GM12878 (cell line): Measurements from ENCODE around the gene USP34. TPM values are rescaled to one million over a fixed set of nuclear protein-coding genes. Genes with fewer than 3 reads are reported as not detected.

ENCODE experiments used
- KDM1A ChIP-seq: fragments of 200-600 bp; sonication (generic); IDR thresholded peaks from 2 replicates; pipeline ENCODE4 v1.6.1; 2016; ENCODE audit warnings: borderline replicate concordance
- NR2F1 ChIP-seq: fragments of 450-650 bp; conservative IDR thresholded peaks from 2 replicates; pipeline ENCODE4 v1.6.1; 2017; ENCODE audit warnings: mild to moderate bottlenecking
- POU2F2 ChIP-seq: IDR thresholded peaks from 3 replicates; pipeline ENCODE4 v1.6.1; 2011; ENCODE audit warnings: low read depth, mild to moderate bottlenecking, low read length, borderline replicate concordance
- RBBP5 ChIP-seq: fragments of 200-600 bp; sonication (generic); conservative IDR thresholded peaks from 2 replicates; pipeline ENCODE4 v1.6.1; 2016
- polyA plus RNA-seq, 11 experiments: library from polyadenylated mRNA; depleted of rRNA in 4 of 11; unstranded in 6 of 11; stranded (reverse) in 5 of 11; fragments of >200 nt; fragmentation: Nextera tagmentation in 4 of 11; fragmentation: Illumina TruSeq in 1 of 11; extraction: Ambion mirVana in 4 of 11; extraction: Trizol in 1 of 11; gene quantifications; 1 replicate in 1 of 11; 2 replicates in 10 of 11; pipeline versions ENCODE4 v1.2.1 to v1.2.3, GENCODE V29; 2011 to 2016; ENCODE audit warnings: inconsistent platforms in 2 of 11, missing spikeins in 2 of 11, low read depth in 1 of 11
- total RNA-seq, 4 experiments: library from RNA; depleted of rRNA in 3 of 4; stranded (reverse); fragments of >200 nt in 3 of 4; fragmentation: Illumina TruSeq in 1 of 4; extraction: Trizol in 1 of 4; gene quantifications; 2 replicates each; pipeline versions ENCODE4 v1.2.1 to v1.2.3, GENCODE V29; 2013 to 2021
- TF ChIP-seq, protein P1 (sequence below): IDR thresholded peaks from 2 replicates; pipeline ENCODE4 v1.6.1; 2012; ENCODE audit warnings: improper control_type of control experiment, low read depth, low read length; ENCODE audit not compliant: insufficient replicate concordance
- TF ChIP-seq, protein P2 (sequence below): fragments of 450-650 bp; IDR thresholded peaks from 2 replicates; pipeline ENCODE4 v1.6.1; 2018; ENCODE audit warnings: mild to moderate bottlenecking, low read depth, moderate library complexity; ENCODE audit not compliant: partially characterized antibody
- TF ChIP-seq, protein P3 (sequence below): fragments of 450-650 bp; IDR thresholded peaks from 2 replicates; pipeline ENCODE4 v1.6.1; 2017; ENCODE audit warnings: mild to moderate bottlenecking, moderate library complexity
- TF ChIP-seq, protein P4 (sequence below): fragments of 450-650 bp; IDR thresholded peaks from 2 replicates; pipeline ENCODE4 v1.6.1; 2017; ENCODE audit warnings: antibody characterized with exemption, mild to moderate bottlenecking, moderate library complexity
- TF ChIP-seq, protein P5 (sequence below): fragments of 450-650 bp; formaldehyde crosslinking; IDR thresholded peaks from 2 replicates; pipeline ENCODE4 v1.5.0; 2022; ENCODE audit warnings: mild to moderate bottlenecking, missing genetic modification characterization

Gene USP34
- total and polyA plus RNA-seq, 10 of the 15 experiments (the other 5 are each of a cell fraction or from before 2014, with no cell fraction given): 26.2 to 106 (median 62.1) TPM

DNA sequence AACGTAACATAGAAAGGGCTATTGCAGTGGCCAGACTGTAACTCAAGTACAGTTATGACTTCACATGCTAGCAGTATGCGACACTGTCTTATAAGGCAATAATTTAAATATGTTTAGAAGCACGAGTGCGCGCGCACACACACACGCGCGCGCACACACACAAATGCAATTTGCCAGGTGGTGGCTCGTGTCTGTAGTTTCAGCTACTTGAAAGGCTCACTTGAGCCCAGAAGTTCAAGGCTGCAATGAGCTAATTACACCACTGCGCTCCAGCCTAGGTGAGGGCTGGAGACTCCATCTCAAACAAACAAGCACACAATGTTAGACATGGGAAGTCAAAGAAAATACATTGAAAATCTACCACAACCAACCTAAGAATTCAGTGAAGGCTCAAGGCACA, 103.7 kb downstream of the USP34 start (continued):
- TF ChIP-seq, protein P1, sequence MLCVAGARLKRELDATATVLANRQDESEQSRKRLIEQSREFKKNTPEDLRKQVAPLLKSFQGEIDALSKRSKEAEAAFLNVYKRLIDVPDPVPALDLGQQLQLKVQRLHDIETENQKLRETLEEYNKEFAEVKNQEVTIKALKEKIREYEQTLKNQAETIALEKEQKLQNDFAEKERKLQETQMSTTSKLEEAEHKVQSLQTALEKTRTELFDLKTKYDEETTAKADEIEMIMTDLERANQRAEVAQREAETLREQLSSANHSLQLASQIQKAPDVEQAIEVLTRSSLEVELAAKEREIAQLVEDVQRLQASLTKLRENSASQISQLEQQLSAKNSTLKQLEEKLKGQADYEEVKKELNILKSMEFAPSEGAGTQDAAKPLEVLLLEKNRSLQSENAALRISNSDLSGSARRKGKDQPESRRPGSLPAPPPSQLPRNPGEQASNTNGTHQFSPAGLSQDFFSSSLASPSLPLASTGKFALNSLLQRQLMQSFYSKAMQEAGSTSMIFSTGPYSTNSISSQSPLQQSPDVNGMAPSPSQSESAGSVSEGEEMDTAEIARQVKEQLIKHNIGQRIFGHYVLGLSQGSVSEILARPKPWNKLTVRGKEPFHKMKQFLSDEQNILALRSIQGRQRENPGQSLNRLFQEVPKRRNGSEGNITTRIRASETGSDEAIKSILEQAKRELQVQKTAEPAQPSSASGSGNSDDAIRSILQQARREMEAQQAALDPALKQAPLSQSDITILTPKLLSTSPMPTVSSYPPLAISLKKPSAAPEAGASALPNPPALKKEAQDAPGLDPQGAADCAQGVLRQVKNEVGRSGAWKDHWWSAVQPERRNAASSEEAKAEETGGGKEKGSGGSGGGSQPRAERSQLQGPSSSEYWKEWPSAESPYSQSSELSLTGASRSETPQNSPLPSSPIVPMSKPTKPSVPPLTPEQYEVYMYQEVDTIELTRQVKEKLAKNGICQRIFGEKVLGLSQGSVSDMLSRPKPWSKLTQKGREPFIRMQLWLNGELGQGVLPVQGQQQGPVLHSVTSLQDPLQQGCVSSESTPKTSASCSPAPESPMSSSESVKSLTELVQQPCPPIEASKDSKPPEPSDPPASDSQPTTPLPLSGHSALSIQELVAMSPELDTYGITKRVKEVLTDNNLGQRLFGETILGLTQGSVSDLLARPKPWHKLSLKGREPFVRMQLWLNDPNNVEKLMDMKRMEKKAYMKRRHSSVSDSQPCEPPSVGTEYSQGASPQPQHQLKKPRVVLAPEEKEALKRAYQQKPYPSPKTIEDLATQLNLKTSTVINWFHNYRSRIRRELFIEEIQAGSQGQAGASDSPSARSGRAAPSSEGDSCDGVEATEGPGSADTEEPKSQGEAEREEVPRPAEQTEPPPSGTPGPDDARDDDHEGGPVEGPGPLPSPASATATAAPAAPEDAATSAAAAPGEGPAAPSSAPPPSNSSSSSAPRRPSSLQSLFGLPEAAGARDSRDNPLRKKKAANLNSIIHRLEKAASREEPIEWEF: no peak
- TF ChIP-seq, protein P2, sequence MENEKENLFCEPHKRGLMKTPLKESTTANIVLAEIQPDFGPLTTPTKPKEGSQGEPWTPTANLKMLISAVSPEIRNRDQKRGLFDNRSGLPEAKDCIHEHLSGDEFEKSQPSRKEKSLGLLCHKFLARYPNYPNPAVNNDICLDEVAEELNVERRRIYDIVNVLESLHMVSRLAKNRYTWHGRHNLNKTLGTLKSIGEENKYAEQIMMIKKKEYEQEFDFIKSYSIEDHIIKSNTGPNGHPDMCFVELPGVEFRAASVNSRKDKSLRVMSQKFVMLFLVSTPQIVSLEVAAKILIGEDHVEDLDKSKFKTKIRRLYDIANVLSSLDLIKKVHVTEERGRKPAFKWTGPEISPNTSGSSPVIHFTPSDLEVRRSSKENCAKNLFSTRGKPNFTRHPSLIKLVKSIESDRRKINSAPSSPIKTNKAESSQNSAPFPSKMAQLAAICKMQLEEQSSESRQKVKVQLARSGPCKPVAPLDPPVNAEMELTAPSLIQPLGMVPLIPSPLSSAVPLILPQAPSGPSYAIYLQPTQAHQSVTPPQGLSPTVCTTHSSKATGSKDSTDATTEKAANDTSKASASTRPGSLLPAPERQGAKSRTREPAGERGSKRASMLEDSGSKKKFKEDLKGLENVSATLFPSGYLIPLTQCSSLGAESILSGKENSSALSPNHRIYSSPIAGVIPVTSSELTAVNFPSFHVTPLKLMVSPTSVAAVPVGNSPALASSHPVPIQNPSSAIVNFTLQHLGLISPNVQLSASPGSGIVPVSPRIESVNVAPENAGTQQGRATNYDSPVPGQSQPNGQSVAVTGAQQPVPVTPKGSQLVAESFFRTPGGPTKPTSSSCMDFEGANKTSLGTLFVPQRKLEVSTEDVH: no peak
- no peak for TF ChIP-seq KDM1A
- TF ChIP-seq, protein P3, sequence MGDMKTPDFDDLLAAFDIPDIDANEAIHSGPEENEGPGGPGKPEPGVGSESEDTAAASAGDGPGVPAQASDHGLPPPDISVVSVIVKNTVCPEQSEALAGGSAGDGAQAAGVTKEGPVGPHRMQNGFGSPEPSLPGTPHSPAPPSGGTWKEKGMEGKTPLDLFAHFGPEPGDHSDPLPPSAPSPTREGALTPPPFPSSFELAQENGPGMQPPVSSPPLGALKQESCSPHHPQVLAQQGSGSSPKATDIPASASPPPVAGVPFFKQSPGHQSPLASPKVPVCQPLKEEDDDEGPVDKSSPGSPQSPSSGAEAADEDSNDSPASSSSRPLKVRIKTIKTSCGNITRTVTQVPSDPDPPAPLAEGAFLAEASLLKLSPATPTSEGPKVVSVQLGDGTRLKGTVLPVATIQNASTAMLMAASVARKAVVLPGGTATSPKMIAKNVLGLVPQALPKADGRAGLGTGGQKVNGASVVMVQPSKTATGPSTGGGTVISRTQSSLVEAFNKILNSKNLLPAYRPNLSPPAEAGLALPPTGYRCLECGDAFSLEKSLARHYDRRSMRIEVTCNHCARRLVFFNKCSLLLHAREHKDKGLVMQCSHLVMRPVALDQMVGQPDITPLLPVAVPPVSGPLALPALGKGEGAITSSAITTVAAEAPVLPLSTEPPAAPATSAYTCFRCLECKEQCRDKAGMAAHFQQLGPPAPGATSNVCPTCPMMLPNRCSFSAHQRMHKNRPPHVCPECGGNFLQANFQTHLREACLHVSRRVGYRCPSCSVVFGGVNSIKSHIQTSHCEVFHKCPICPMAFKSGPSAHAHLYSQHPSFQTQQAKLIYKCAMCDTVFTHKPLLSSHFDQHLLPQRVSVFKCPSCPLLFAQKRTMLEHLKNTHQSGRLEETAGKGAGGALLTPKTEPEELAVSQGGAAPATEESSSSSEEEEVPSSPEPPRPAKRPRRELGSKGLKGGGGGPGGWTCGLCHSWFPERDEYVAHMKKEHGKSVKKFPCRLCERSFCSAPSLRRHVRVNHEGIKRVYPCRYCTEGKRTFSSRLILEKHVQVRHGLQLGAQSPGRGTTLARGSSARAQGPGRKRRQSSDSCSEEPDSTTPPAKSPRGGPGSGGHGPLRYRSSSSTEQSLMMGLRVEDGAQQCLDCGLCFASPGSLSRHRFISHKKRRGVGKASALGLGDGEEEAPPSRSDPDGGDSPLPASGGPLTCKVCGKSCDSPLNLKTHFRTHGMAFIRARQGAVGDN: no peak
- TF ChIP-seq, protein P4, sequence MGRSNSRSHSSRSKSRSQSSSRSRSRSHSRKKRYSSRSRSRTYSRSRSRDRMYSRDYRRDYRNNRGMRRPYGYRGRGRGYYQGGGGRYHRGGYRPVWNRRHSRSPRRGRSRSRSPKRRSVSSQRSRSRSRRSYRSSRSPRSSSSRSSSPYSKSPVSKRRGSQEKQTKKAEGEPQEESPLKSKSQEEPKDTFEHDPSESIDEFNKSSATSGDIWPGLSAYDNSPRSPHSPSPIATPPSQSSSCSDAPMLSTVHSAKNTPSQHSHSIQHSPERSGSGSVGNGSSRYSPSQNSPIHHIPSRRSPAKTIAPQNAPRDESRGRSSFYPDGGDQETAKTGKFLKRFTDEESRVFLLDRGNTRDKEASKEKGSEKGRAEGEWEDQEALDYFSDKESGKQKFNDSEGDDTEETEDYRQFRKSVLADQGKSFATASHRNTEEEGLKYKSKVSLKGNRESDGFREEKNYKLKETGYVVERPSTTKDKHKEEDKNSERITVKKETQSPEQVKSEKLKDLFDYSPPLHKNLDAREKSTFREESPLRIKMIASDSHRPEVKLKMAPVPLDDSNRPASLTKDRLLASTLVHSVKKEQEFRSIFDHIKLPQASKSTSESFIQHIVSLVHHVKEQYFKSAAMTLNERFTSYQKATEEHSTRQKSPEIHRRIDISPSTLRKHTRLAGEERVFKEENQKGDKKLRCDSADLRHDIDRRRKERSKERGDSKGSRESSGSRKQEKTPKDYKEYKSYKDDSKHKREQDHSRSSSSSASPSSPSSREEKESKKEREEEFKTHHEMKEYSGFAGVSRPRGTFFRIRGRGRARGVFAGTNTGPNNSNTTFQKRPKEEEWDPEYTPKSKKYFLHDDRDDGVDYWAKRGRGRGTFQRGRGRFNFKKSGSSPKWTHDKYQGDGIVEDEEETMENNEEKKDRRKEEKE: no peak
- no peak for TF ChIP-seq NR2F1
- no peak for TF ChIP-seq POU2F2
- TF ChIP-seq, protein P5, sequence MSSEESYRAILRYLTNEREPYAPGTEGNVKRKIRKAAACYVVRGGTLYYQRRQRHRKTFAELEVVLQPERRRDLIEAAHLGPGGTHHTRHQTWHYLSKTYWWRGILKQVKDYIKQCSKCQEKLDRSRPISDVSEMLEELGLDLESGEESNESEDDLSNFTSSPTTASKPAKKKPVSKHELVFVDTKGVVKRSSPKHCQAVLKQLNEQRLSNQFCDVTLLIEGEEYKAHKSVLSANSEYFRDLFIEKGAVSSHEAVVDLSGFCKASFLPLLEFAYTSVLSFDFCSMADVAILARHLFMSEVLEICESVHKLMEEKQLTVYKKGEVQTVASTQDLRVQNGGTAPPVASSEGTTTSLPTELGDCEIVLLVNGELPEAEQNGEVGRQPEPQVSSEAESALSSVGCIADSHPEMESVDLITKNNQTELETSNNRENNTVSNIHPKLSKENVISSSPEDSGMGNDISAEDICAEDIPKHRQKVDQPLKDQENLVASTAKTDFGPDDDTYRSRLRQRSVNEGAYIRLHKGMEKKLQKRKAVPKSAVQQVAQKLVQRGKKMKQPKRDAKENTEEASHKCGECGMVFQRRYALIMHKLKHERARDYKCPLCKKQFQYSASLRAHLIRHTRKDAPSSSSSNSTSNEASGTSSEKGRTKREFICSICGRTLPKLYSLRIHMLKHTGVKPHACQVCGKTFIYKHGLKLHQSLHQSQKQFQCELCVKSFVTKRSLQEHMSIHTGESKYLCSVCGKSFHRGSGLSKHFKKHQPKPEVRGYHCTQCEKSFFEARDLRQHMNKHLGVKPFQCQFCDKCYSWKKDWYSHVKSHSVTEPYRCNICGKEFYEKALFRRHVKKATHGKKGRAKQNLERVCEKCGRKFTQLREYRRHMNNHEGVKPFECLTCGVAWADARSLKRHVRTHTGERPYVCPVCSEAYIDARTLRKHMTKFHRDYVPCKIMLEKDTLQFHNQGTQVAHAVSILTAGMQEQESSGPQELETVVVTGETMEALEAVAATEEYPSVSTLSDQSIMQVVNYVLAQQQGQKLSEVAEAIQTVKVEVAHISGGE: no peak
- TF ChIP-seq RBBP5: no peak
